Erythroblast (primary cell): ENCODE results near the gene AGBL2.

Experiments used
- GATA1 ChIP-seq: IDR thresholded peaks from 2 replicates; pipeline ENCODE4 v1.6.1; 2011; ENCODE audit warnings: low read depth, mild to moderate bottlenecking, control low read depth, low read length, moderate library complexity
- POLR2A ChIP-seq: IDR thresholded peaks from 2 replicates; pipeline ENCODE4 v1.6.1; 2011; ENCODE audit warnings: mild to moderate bottlenecking, low read length

- TF ChIP-seq POLR2A (no peak), GATA1 (no peak)
Observed at GRCh38 chr11:47651818-47652469, 63.2 kb downstream of the AGBL2 start.
